COLO829 (cell line): Measurements from ENCODE around the gene COASY.
"Not testable (repeated sequence)": the region's sequence is repeated elsewhere in the genome, so short reads cannot be mapped to it uniquely, and the experiment has no call there.

Source experiments
- DNase-seq: peaks from one replicate; pipeline ENCODE4 v3.0.0; 2012; ENCODE audit warnings: low spot score

COASY gene

DNA sequence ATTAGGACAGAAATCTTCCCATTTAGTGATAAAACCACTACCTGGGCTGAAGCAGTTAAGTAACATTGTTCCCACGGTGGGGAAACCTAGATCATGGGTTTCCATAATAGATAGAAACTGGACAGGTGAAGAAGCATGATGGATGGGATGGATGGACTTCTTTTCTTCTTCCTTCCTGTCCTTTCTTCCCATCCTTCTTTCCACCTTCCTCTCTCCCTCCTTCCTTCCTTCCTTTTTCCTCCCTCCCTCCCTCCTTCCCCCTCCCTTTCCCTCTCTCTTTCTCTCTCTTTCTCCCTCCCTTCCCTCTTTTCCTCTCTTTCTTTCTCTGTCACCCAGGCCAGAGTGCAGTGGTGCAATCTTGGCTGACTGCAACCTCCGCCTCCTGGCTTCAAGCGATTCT is 12.5 kb downstream of the COASY start:
- DNase-seq = no peak

DNA sequence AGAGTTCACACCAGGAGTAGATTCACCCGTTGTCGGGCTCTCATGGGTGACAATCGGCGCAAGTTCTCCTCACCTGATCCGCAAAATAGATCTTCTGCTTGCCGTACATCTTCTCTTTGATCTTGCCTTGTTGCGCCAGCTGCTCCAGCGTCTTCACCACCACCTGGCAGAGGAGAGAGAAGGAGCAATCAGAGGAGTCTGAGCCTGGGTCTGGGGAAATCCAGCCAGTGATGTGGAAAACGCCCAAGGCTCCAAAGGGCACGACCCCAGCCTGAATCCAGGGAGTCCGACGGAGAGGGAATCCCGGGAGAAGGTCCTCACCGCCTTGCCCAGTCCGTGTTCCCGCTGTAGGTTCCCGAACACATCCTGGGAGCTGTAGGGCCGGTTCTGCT is 15.2 kb downstream of the COASY start:
- no peak for DNase-seq

DNA sequence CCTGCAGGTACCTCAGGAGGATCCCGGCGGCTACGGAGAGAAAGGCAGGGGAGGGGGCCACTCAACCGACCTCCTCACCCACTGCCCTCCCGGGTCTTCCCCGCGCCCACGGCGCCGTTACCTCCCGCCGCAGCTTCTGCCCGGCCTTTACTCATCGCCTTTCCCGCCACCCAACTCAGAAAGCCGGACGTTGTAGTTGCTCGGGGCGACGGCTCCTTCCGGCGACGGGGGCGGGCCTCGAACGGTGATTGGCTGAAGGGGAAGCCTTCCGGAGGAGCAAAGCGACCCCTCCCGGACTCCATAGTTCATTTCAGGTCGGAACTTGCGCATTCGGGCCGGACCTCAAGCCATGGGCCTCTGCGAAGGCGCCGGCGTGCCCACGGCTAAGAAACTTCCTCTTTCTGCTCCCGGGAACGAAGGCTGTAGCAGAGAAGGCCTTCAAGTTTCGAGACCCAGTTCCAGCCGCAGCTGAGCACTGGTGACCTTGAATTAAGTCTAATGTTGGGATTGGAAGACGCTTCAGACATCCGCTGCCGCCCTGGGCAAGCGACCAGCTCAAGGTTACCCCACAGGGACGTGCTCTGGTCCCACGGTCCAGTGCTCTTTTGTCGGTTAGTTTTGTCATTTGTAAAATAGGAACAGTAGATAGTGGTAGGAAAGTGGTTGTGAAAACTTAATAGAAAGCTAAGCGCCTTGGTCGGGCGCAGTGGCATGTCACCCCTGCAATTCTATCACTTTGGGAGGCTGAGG is 15.8 kb downstream of the COASY start, which contains the start of gene PSMC3IP:
Gene PSMC3IP (minus strand): TSS at position 198 of the 750 bp plus-strand sequence. CDS start 43 bp downstream, at position 155.
- peak; percentile 96 for DNase-seq

DNA sequence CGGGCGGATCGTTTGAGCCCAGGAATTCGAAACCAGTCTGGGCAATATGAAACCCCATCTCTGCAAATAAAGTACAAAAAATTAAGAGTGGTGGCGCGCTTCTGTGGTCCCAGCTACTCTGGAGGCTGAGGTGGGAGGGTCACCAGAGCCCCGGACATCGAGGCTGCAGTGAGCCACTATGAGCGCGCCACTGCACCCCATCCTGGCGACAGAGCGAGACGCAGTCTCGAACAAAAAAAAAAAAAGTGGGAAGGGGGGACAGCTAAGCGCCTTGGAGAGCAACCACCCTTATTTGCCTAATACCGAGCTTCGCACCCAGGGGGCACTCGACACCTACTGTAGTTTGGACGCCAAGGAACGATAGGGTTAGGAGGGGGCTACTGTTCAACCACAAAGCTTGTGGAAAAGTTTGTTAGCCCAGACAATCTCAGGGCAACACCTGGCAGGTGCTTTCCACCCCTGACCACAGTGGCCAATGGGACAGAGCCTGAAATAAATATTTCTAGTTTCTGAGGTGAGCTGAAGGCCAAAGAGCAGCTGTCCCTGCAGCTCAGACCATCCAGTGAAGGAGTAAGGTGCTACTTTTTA is 16.4 kb downstream of the COASY start:
- peak; percentile 85 for DNase-seq

DNA sequence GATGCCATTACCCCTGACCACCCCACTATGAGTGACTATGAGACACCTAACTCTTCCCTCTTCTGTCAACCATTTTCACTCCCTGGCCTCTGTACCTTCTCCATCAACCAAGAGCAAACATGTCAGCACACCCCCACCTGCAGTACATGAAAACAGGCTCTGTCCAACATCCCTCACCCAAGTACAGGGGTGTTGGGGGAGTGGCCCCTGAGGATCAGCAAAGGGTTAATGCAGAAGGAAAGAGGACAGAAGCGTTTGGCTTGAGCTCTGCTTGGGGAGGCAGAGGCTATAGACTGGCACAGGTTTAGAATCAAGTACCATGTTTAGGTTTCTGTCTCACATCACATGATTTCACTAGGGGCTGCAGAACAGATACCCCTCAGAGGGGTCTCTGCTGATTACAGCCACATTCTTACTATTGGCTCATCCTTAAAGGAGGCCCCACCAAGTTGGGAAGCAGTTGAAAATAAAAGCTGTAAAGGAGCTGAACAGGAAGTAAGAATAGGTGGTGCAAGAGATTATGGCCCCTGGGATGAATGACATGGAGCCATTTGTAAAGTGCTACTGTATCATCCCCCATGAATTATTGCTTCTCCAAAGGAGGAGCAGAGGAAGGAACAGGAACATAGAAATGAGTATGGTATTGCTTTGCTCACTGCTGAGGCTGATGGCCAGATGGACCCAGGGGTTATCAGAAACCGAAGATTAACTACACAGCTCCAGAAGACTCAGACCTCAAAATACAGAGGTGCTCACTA is 18.0 kb downstream of the COASY start:
- DNase-seq = no peak

DNA sequence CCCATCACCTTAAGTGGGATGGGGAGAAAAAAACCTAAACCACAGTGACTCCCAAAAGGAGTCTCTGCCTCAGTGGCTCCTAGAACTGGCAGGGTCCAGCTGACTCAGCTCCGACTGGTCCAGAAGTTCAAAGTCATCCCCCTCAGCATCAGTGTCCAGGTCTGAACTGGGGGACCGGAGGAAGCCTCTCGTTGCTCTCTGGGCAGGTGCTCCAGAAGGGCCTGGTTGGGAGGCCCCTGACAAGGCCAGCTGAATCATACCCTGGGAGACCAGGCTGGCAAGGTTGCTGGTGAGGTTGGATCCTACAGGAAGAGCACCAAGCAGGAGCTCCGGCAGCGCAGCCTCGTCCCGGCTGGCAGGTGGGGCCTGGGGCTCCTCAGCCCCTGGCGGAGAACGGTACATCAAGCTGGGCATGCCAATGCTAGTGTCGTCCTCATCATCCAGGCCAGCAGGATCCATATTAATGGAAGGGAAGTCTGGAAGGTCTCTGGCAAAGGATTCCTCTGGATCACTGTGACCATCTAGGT is 19.9 kb downstream of the COASY start:
- DNase-seq = no peak

DNA sequence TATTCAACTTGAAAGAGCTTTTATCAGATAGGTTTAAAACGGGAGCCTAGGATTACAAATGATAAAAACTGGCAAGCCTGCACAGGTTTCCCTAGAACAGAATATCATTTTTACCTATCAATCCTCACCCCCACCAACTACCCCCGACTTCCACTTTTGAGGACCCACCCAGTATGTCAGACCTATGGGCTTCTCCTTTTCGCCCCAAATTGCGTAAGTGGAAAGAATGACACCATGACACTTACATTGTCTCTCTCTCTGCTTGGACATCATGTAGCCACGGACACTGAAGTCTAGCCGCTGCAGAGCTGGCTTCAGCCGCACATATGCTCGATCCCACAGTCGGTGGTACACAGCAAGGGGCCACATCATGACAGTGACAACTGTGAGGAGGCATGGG is 22.9 kb downstream of the COASY start:
- DNase-seq = no peak

DNA sequence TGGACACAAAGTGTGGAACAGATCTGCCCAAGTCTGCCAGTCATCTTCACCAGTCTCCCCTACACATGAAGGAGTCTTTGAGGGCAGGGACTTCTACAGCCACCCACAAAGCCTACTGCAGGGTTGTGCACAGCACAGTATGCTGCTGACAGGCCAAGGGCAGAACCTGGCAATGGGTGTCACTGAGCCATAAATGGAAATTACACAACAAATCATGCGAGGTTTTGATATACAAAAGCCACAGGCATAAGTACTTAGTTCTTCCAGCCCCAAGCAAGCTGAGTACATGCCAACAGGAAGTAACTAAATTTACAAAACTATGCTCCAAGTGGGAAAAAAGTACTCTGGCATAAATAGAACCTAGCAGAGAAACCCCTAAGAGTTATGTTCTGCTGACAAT is 23.4 kb downstream of the COASY start:
- DNase-seq = no peak

DNA sequence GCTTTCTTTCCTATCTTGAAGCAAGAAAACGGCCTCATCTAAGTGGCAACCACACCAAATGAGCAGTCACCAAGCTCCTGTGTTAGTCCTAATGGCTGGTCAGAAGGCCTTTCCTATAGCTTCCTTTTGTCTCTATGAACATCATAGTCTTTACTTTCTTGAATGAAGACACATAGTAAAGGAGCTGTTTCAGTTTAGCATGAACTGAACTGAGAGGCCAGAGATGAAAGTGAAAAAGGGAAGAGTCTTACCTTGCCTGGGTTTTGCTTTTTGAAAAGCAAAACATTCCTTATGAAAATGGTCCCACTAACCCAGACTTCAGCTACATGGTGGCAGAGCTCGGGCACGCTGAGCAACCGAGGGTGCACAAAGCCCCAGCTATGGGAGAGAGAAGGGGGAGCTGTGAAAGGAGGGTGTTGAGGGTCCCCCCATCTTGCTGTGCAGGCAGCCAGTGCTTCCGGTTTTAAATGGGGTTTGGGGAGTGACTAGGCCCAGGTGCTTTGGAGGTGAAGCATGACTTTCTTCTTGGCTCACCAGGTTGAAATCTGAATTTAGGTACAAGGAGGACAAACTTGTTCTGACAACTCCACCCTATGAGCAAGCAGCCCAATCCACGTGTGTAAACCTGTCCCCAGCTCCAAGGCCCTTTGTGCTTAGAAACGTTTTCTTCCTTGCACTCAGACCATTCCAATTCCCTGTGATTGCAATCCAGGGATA is 24.7 kb downstream of the COASY start:
- DNase-seq = no peak

DNA sequence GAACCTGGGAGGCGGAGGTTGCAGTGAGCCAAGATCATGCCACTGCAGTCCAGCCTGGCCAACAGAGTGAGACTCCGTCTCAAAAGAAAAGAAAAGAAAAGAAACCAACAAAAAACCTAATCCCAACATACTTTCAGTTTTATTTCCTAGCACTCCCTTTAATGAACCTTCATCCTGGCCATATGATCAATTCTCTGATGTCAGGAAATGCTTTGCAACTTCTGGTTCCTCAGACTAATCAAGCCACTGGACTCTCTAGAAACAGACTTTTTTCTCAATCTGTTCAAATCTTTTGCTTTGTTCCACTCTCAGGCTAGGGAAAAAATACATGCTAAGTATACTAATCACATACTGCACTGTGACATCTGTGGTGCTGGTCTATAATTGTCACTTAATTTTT is 28.9 kb downstream of the COASY start:
- DNase-seq = no peak

DNA sequence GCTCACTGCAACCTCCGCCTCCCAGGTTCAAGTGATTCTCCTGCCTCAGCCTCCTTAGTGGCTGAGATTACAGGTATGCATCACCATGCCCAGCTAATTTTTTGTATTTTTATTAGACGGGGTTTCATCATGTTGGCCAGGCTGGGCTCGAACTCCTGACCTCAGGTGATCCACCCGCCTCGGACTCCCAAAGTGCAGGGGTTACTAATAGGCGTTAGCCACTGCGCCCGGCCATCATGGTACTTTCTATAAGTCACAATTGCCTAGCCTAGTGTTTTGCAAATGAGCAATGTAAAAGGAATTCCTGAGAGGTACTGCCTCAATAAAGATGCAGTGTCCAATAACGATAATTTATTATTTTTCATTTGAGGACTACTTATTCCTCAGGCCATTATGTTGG is 29.5 kb downstream of the COASY start:
- no peak for DNase-seq

DNA sequence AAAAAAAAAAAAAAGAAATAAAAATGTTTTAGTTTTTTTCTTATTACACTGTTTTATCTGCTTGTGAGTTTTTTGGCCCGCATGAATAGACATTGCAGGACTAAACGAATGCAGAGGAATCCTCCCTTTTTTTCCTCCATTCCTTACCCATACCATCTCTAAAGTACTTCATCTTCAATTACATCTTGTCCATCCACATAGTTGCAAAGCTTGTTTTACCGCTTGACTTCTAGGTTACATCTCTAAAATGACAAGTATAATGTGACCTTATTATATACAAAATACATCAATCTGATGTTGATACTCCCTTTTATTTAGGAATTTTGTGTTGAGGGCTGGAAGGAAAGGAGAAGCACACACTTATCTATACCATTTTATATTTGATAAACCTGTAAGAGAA is 34.4 kb downstream of the COASY start:
- no peak for DNase-seq

DNA sequence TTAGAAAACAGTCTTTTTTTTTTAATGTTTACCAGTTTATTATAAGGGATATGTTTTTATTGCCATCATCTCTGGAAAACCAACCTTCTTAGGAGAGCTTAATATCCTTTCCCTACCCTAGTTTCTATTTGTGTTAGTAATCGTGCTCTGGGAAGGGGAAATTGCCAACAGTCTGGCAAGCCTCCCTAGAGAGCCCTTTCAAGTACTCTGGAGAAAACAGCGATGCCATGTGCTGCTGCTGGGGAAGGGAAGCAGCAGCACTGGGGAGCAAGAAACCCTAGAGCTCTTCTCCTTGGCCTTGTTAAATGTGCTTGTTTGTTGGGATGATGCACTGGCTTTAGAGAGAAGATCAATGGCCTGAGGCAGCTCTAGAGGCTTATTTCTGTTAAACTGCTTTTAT is 37.0 kb downstream of the COASY start:
- DNase-seq = no peak

DNA sequence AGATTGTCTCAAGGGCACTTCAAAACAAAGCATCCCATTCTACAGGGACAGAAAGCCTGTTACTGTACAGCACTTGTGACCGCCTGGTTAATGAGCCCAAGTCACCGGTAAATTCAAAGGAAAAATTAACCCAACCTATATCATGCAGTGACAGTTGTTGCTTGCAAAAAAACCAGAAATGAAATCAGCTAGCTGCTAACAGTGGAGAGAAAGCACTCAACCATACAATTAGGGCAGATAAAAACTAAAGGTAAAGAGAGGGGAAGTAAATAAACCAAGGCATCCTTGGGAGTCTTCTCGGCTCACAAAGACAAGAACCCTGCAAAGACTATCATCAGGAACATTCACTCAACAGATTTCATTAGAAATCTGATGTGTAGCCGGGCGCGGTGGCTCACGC is 41.4 kb downstream of the COASY start:
- DNase-seq = no peak

DNA sequence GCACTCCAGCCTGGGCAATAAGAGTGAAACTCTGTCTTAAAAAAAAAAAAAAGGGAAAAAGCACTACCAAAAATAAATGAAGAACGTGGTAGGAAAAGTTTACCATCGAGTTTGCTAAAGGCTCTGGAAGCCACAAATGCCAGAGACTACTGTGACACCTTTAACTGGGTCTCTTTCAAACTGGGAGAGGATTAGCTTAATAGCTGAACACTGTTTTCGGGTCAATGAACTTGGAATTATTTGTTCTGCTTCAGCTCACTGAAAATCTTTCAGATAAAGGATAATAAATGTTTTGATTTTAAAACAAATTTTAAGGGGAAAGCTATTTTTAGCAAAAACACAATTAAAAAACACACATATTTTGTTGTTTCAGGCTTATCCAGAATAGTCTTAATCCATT is 45.8 kb downstream of the COASY start:
- DNase-seq = no peak

DNA sequence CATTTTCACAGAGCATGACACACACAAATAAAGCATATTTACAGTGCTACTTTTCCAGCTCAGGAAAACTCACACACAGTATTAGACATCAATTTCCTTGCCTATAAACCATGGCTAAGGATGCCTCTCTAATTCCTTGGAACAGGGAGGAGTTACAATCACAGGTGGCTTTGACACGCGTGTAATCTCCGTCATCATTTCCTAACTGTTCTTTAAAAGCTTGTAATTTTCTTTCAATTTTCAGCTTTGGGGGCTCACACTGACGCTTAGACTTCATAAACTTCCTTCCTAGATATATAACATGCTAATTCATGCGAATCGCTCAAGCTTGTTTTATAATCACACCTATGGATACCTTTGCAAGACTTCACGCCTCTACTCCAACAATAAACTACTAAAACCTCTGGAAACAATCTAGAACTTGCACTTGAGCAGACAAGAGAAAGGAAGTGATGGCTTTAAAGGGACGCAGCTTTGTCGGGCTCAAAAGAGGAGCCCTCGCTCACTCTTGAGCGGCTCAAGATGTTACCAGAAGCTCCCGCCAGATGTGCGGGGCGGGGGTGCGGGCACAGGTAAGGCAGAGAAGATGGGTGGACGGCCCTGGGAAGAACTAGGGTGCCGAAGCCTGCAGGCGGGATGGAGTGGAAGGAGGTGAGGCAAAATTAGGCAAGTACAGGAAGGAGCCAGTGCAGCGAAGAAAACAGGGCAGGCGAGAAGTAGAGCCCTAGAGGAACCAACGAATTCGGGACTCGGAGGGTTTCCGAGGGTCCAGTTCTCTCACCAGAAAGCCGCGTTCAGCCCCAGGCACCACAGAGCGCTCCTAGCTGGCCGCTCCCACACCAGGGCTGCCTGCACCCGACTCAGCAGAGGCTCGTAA is 46.6 kb downstream of the COASY start:
- DNase-seq = no peak

DNA sequence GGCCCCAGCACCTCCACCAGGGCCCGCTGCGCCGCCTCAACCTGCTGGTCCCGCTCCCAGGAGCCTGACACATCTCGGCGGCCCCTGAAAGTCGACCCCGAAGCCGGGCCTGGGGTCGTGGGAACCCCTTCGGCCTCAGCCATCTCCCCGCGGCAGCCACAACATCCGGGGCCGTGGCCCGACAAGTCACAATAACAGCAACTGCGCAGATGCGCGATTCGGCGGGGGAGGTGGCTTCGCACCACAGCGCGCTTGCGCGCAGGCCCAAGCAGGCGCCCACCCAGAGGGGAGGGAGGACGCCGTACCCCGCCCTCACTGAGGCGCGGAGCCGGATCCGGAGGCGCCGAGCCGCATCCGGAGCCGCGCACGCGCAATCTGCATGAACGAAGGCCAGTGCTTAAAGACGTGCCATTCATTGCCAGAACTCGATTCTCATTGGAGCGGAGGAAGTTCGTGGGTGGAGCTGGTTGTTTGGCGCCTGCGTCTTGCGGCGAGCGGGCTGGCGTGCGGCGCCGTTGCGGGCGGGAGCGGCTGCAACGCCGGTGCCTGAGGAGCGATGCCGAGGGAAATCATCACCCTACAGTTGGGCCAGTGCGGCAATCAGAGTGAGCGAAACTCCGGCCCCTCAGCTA is 47.4 kb downstream of the COASY start, which contains the start of the genes RETREG3 and TUBG1:
Gene RETREG3 (minus strand): TSS at position 193 of the 632 bp plus-strand sequence. CDS start 50 bp downstream, at position 143.
Gene TUBG1 (plus strand): TSS at position 502 of the 632 bp plus-strand sequence. CDS start 55 bp downstream, at position 557.
- DNase-seq = peak; percentile 100

DNA sequence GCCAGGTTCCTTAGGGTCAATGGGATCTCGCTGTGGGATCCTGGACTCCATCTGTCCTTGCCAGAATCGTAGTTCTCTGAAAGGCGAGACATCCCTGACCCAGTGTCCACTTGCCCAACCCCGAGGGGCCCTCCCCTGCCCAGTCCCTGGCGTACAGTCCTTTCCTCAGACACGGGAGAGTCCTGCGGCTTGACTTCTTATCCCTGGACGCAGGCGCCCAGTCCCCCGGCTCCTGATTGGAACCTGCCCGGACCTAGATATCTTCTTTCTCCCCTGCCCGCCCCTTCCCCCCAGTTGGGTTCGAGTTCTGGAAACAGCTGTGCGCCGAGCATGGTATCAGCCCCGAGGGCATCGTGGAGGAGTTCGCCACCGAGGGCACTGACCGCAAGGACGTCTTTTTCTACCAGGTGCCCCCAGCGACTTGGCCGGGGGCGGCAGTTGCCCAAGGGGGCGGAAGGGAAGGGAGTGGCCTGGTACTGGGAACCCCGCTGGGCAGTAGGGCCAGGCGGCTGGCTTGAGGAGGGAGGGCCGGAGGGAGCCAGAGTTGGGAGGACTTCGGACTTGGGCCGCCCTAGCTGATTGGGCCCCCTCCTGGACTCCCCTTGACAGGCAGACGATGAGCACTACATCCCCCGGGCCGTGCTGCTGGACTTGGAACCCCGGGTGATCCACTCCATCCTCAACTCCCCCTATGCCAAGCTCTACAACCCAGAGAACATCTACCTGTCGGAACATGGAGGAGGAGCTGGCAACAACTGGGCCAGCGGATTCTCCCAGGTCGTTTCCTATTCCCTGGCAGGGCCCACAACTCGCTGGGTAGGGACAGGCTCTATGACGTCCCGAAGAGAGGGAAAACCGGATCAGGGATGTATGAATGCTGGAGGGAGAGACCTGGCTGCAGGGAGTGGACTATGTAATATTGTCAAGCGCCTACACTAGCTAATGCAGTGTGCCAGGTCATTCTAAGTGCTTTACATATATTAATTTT is 48.2 kb downstream of the COASY start:
- not testable (repeated sequence) for DNase-seq

DNA sequence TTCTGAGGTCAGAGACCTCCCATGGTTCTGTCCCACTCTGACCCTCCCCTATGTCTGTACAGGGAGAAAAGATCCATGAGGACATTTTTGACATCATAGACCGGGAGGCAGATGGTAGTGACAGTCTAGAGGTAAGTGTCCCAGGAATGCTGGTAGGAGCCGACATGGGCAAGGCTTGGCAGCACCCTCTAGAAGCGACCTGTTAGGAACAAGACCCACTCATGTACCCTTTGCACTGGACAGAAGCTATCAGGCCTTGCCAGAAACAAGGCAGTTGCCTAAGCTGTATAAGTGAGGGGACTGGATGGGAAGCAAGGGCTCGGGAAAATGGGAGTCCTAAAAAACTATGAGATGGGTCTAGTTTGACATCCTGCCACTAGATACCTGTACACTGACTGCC is 50.1 kb downstream of the COASY start:
- DNase-seq = no peak
